Endothelial cell of umbilical vein (primary cell): Measurements from ENCODE around the gene PNKP. TPM values are rescaled to one million over a fixed set of nuclear protein-coding genes. Genes with fewer than 3 reads are reported as not detected.

ENCODE experiments used
- BruUV-seq: library from RNA; stranded (reverse); fragments of 400-500 nt; replicated peaks from 2 replicates; lab custom pipeline; 2021; lab: Mats Ljungman, UMichigan
- CTCF ChIA-PET: fragments of 300-600, 350-600 bp; sonication (Branson Sonifier 250); formaldehyde crosslinking; loops from one replicate; lab custom pipeline; 2021; ENCODE audit warnings: antibody characterized with exemption, inconsistent platforms; lab: Charles Lee
- POLR2A ChIA-PET: fragments of 300-600, 350-600 bp; sonication (Branson Sonifier 250); formaldehyde crosslinking; loops from one replicate; lab custom pipeline; 2021; ENCODE audit warnings: antibody characterized with exemption, inconsistent platforms; lab: Charles Lee
- DNase-seq: peaks from one replicate; pipeline ENCODE4 v3.0.0-alpha.2; 2011; ENCODE audit warnings: low read depth, low spot score
- FAIRE-seq: peaks from 2 replicates; lab custom pipeline; 2011; peaks lifted over from hg19 to GRCh38; lab: Jason Lieb, UNC
- H2AFZ ChIP-seq: 2 replicates; pipeline ENCODE4 v1.6.0; 2012; ENCODE audit warnings: low read depth, low read length, control low read depth, inconsistent platforms
- H3K27ac ChIP-seq: 2 replicates; pipeline ENCODE4 v1.5.1; 2011; ENCODE audit warnings: low read depth, mild to moderate bottlenecking, control low read depth, low read length, moderate library complexity; ENCODE audit not compliant: insufficient read depth
- H3K27me3 ChIP-seq, 2 experiments: 2 replicates each; pipeline versions ENCODE4 v1.6.0 to v1.6.1; 2011; ENCODE audit warnings: low read length in 2 of 2, mixed read lengths in 1 of 2; ENCODE audit not compliant: control insufficient read depth in 2 of 2, insufficient read depth in 2 of 2
- H3K36me3 ChIP-seq, 2 experiments: 2 replicates in 1 of 2; 3 replicates in 1 of 2; pipeline ENCODE4 v1.5.1; 2011; ENCODE audit warnings: low read length in 2 of 2, mild to moderate bottlenecking in 1 of 2, moderate library complexity in 1 of 2; ENCODE audit not compliant: control insufficient read depth in 2 of 2, insufficient read depth in 2 of 2; ENCODE audit errors: extremely low read depth in 1 of 2
- H3K4me1 ChIP-seq: 3 replicates; pipeline ENCODE4 v1.5.1; 2011; ENCODE audit warnings: mild to moderate bottlenecking, low read length; ENCODE audit not compliant: control insufficient read depth, insufficient read depth; ENCODE audit errors: extremely low read depth
- H3K4me2 ChIP-seq: 2 replicates; pipeline ENCODE4 v1.6.1; 2011; ENCODE audit warnings: low read length, control low read depth, mixed read lengths; ENCODE audit not compliant: insufficient read depth
- H3K4me3 ChIP-seq, 3 experiments: fragments of 200-600 bp in 1 of 3; sonication (generic), shearing (Covaris generic) in 1 of 3; replicated peaks in 1 of 3; 2 replicates each; pipeline ENCODE4 v1.5.1; 2011 to 2016; ENCODE audit warnings: control low read depth in 3 of 3, low read length in 3 of 3, mild to moderate bottlenecking in 2 of 3, inconsistent platforms in 1 of 3, low read depth in 1 of 3, moderate library complexity in 1 of 3; ENCODE audit not compliant: insufficient read depth in 1 of 3
- H3K79me2 ChIP-seq: 2 replicates; pipeline ENCODE4 v1.6.0; 2012; ENCODE audit warnings: low read length, inconsistent platforms; ENCODE audit not compliant: control insufficient read depth, insufficient read depth
- H3K9ac ChIP-seq: replicated peaks from 2 replicates; pipeline ENCODE3; 2011; ENCODE audit warnings: low read length, control low read depth; ENCODE audit not compliant: insufficient read depth; ENCODE audit errors: extremely low read depth
- H3K9me1 ChIP-seq: replicated peaks from 3 replicates; pipeline ENCODE4 v1.6.0; 2011; ENCODE audit warnings: mild to moderate bottlenecking, low read length; ENCODE audit not compliant: control insufficient read depth, insufficient read depth; ENCODE audit errors: extremely low read depth
- H3K9me3 ChIP-seq: replicated peaks from 2 replicates; pipeline ENCODE4 v1.5.1; 2012; ENCODE audit warnings: low read length, inconsistent platforms; ENCODE audit not compliant: control insufficient read depth, insufficient read depth
- H4K20me1 ChIP-seq: replicated peaks from 2 replicates; pipeline ENCODE3; 2011; ENCODE audit warnings: mild to moderate bottlenecking, low read length; ENCODE audit not compliant: control insufficient read depth, insufficient read depth; ENCODE audit errors: extremely low read depth
- CTCF ChIP-seq, 2 donors: IDR thresholded peaks; 1 replicate in 1 of 2; 2 replicates in 1 of 2; pipeline ENCODE4 v1.5.1; 2011; ENCODE audit warnings: low read length in 2 of 2, mild to moderate bottlenecking in 2 of 2, moderate library complexity in 2 of 2, control low read depth in 1 of 2, inconsistent platforms in 1 of 2, low read depth in 1 of 2; ENCODE audit not compliant: insufficient read depth in 1 of 2; ENCODE audit errors: extremely low read depth in 1 of 2
- EZH2 ChIP-seq: IDR thresholded peaks from 2 replicates; pipeline ENCODE4 v1.6.1; 2012; ENCODE audit warnings: borderline replicate concordance, low read depth, mild to moderate bottlenecking, moderate library complexity, low read length, inconsistent platforms; ENCODE audit not compliant: severe bottlenecking
- FOS ChIP-seq: IDR thresholded peaks from 2 replicates; pipeline ENCODE4 v1.6.1; 2011; ENCODE audit warnings: mild to moderate bottlenecking, low read length, moderate library complexity, borderline replicate concordance; ENCODE audit not compliant: insufficient read depth
- GATA2 ChIP-seq: IDR thresholded peaks from 2 replicates; pipeline ENCODE4 v1.7.0; 2011; ENCODE audit warnings: low read depth, mild to moderate bottlenecking, moderate library complexity, mixed read lengths, low read length; ENCODE audit not compliant: insufficient read length, insufficient read depth
- JUN ChIP-seq: IDR thresholded peaks from 2 replicates; pipeline ENCODE4 v1.6.1; 2011; ENCODE audit warnings: borderline replicate concordance, low read depth; ENCODE audit not compliant: insufficient read length, insufficient read depth
- MAX ChIP-seq: IDR thresholded peaks from 2 replicates; pipeline ENCODE4 v1.6.1; 2011; ENCODE audit not compliant: insufficient read depth, insufficient read length
- MYC ChIP-seq: IDR thresholded peaks from one replicate; pipeline ENCODE4 v1.6.1; 2011; ENCODE audit warnings: mild to moderate bottlenecking, low read depth, low read length
- POLR2A ChIP-seq: IDR thresholded peaks from 2 replicates; pipeline ENCODE4 v1.6.1; 2012; ENCODE audit warnings: low read depth, mild to moderate bottlenecking, control low read depth, low read length
- POLR2AphosphoS5 ChIP-seq: IDR thresholded peaks from 2 replicates; pipeline ENCODE4 v1.6.1; 2012; ENCODE audit warnings: low read depth, mild to moderate bottlenecking, control low read depth, low read length, moderate library complexity; ENCODE audit not compliant: insufficient read depth
- dilution Hi-C: fragments of 300-500 bp; cut with MboI; formaldehyde crosslinking; loops from one replicate; pipeline ENCODE4 v1.15.0; 2019; ENCODE audit warnings: low sequenced_read_pairs; ENCODE audit not compliant: extremely low pct_ligation_motif_present
- intact Hi-C: fragments of 100-400 bp; cut with micrococcal nuclease; formaldehyde crosslinking; loops from one replicate; pipeline ENCODE4 v1.10.0; 2022
- polyA plus RNA-seq, 4 experiments: library from polyadenylated mRNA; depleted of rRNA in 3 of 4; stranded (reverse) in 3 of 4; unstranded in 1 of 4; fragments of >200 nt; gene quantifications; 2 replicates each; pipeline versions ENCODE4 v1.2.1 to v1.2.3, GENCODE V29; 2011 to 2012; ENCODE audit warnings: missing spikeins in 1 of 4
- total RNA-seq: library from RNA; stranded (reverse); gene quantifications from 2 replicates; pipeline ENCODE4 v1.2.3, GENCODE V29; 2021

PNKP gene
- total and polyA plus RNA-seq, 2 donors (not counting 3 experiments of a cell fraction or from before 2014, with no cell fraction given): 39.4 to 112 TPM

- POLR2A ChIA-PET: no interaction called here
- Histone ChIP-seq H3K79me2 (no peaks in the 10 kb centered on the region), H3K36me3 (no peaks in the 10 kb centered on the region), H2AFZ (no peak overlapping the region), H3K4me3 (no peak overlapping the region), H3K4me1 (peaks cover 7% of the 10 kb centered on the region), H3K27ac (no peak overlapping the region), H4K20me1 (no peaks in the 10 kb centered on the region), H3K9me1 (no peaks in the 10 kb centered on the region), H3K27me3 (no peaks in the 10 kb centered on the region), H3K9ac (no peak overlapping the region), H3K9me3 (no peaks in the 10 kb centered on the region), H3K4me2 (no peak overlapping the region)
- CTCF ChIA-PET: no interaction called here
- intact Hi-C loops: no loop called here
- no peak for TF ChIP-seq MYC
- TF ChIP-seq MAX: no peak
- TF ChIP-seq POLR2A: no peak
- no peak for TF ChIP-seq JUN
- no peak for TF ChIP-seq FOS
- no peak for TF ChIP-seq GATA2
- no peak for TF ChIP-seq POLR2AphosphoS5
- TF ChIP-seq EZH2: no peak
- no peak for FAIRE-seq
- no peak for DNase-seq
- dilution Hi-C loops: no loop called here
- no TSS peak for BruUV-seq
Observed at GRCh38 chr19:49846408-49846807, 21.0 kb downstream of the PNKP start.

- DNase-seq: no peak
- CTCF ChIA-PET: no interaction called here
- H3K79me2 ChIP-seq: no peaks in the 10 kb centered on the region
Observed at GRCh38 chr19:49845414-49845813, 22.0 kb downstream of the PNKP start.

More at GRCh38 chr19:49845414-49845813, 22.0 kb downstream of the PNKP start:
- Histone ChIP-seq H3K27ac (no peak overlapping the region), H2AFZ (no peak overlapping the region), H3K9me3 (no peaks in the 10 kb centered on the region), H3K4me2 (no peak overlapping the region), H3K36me3 (peaks cover 0 to 4% of the 10 kb centered on the region in 2 experiments), H3K4me3 (no peak overlapping the region), H4K20me1 (no peaks in the 10 kb centered on the region), H3K27me3 (no peaks in the 10 kb centered on the region), H3K9ac (no peak overlapping the region), H3K4me1 (peaks cover 7% of the 10 kb centered on the region), H3K9me1 (no peaks in the 10 kb centered on the region)
- BruUV-seq: no TSS peak
- FAIRE-seq: no peak
- POLR2A ChIA-PET: no interaction called here
- intact Hi-C loops: no loop called here
- dilution Hi-C loops: no loop called here
- TF ChIP-seq FOS: no peak
- TF ChIP-seq MAX: no peak
- TF ChIP-seq MYC: no peak
- TF ChIP-seq CTCF (IDR thresholded peaks at IDR 0.05; ENCODE audit: extremely low read depth in 1 of 2, insufficient read depth in 1 of 2, low read depth in 1 of 2, low read length in 2 of 2): no peak
- TF ChIP-seq EZH2: no peak
- TF ChIP-seq POLR2AphosphoS5: no peak
- TF ChIP-seq GATA2: no peak
- TF ChIP-seq JUN: no peak
- no peak for TF ChIP-seq POLR2A
